Breast epithelium (tissue), 3 donors: ENCODE measurements around the gene ADAM12.

Source experiments
- CTCF ChIP-seq, 3 donors: fragments of 450-650 bp; IDR thresholded peaks; one replicate each; pipeline ENCODE4 v1.5.1; 2016 to 2017; ENCODE audit warnings: antibody characterized with exemption in 3 of 3, mild to moderate bottlenecking in 3 of 3, moderate library complexity in 3 of 3
- POLR2AphosphoS5 ChIP-seq, 3 donors: sonication (generic); formaldehyde crosslinking; IDR thresholded peaks; one replicate each; pipeline ENCODE4 v1.6.1; 2017; ENCODE audit warnings: antibody characterized with exemption in 3 of 3

- TF ChIP-seq CTCF (IDR thresholded peaks at IDR 0.05) (no peak), POLR2AphosphoS5 (IDR thresholded peaks at IDR 0.05) (no peak)
Observed at GRCh38 chr10:126006906-126007305, 381.4 kb downstream of the ADAM12 start.
